Neural progenitor cell (in vitro differentiated cells): ENCODE measurements around the gene CREBRF.

Experiments
- CTCF ChIP-seq: fragments of 200-600 bp; sonication (generic); IDR thresholded peaks from 2 replicates; pipeline ENCODE4 v1.5.1; 2017; ENCODE audit warnings: antibody characterized with exemption, mild to moderate bottlenecking
- EZH2 ChIP-seq: fragments of 200-600 bp; sonication (generic); IDR thresholded peaks from 2 replicates; pipeline ENCODE4 v1.6.1; 2017; ENCODE audit warnings: antibody characterized with exemption, mild to moderate bottlenecking, moderate library complexity
- EZH2phosphoT487 ChIP-seq: fragments of 200-600 bp; sonication (generic); IDR thresholded peaks from 2 replicates; pipeline ENCODE4 v1.6.1; 2017; ENCODE audit warnings: antibody characterized with exemption

GRCh38 chr5:173011566-173011965 is 44.6 kb upstream of the CREBRF start:
- TF ChIP-seq EZH2phosphoT487: no peak
- TF ChIP-seq CTCF: no peak
- TF ChIP-seq EZH2: no peak
